ENCODE measurements around the gene TMED4.

DNA sequence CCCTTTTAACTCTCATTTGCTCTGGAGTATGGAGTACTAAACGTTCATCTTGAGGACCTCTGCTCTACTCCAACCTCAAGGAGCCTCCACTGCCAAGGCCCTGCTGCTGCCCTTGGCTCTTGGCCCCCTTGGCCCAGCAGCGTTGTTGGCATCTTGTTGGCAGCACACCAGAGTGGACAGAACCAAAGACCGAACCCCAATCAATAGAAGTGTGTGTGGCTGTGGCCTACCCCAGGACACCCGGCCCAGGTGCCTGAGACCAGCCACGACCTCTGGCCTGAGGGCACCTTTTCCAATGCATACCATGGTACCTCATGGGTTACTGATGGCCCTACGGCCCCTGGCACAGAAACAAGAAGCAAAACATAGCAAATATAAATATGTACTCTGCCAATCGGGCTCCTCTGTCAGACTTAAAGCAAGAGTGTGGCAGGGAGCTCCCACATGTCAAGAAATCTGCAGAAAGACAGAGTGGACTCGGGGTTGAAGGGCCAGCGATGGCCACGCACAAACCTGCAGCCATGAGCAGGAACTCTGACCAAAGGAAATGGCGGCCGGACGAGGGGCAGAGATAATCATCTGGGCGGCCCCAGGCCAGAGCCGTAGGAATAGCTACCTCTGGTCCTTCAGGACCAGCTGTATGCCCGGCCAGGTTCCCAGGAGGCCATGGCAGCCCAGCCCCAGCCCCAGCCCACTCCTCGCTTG lies 43.8 kb downstream of the TMED4 start:
- TF ChIP-seq YY1 (IDR thresholded peaks at IDR 0.05; ENCODE audit: insufficient read depth, insufficient read length) (no peak), ZNF274 (IDR thresholded peaks at IDR 0.05; ENCODE audit: low read depth, low read length) (no peak)
